Measurements from ENCODE around the gene ATG3. TPM values are rescaled to one million over a fixed set of nuclear protein-coding genes. Genes with fewer than 3 reads are reported as not detected.

ATG3 gene
- total RNA-seq, 1 donor from 2014 or later = 46.3 TPM

GRCh38 chr3:112579697-112580096 lies 17.9 kb upstream of the ATG3 start:
- Mint-ChIP-seq H3K4me1 (ENCODE audit: unreplicated experiment) (peaks cover 2% of the 10 kb centered on the region), H3K36me3 (ENCODE audit: unreplicated experiment) (peaks cover 31% of the 10 kb centered on the region), H3K4me3 (ENCODE audit: unreplicated experiment) (no peak overlapping the region), H3K9me3 (ENCODE audit: unreplicated experiment) (no peaks in the 10 kb centered on the region), H3K27me3 (ENCODE audit: unreplicated experiment) (no peaks in the 10 kb centered on the region), H3K27ac (ENCODE audit: unreplicated experiment) (no peak overlapping the region)
- no peak for TF ChIP-seq CTCF (IDR thresholded peaks at IDR 0.05)
- DNase-seq (ENCODE audit: extremely low spot score, unreplicated experiment) = no peak

DNA sequence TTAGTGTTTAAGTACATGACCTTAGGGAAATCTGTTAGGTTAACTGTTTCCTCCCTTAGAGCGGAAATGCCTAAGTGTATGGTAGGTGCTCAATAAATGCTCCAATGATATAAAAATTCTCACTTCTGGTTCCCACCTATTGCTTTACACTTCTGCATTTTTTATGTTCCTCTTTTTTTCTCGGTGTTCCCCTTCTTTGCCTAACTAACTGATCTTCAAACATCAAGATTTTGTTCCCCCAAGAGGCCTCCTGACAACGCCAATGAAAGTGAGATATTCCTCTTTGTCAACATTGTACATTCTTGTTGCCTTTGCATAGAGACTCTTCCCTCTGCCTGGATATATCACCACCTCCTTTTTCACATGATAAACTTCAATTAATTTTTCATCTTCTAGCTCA lies 17.5 kb upstream of the ATG3 start:
- TF ChIP-seq CTCF (IDR thresholded peaks at IDR 0.05) = no peak
- no peak for DNase-seq (ENCODE audit: extremely low spot score, unreplicated experiment)
- Mint-ChIP-seq H3K9me3 (ENCODE audit: unreplicated experiment) (no peaks in the 10 kb centered on the region), H3K27ac (ENCODE audit: unreplicated experiment) (no peak overlapping the region), H3K4me3 (ENCODE audit: unreplicated experiment) (no peak overlapping the region), H3K36me3 (ENCODE audit: unreplicated experiment) (peaks cover 30% of the 10 kb centered on the region), H3K27me3 (ENCODE audit: unreplicated experiment) (no peaks in the 10 kb centered on the region), H3K4me1 (ENCODE audit: unreplicated experiment) (peaks cover 2% of the 10 kb centered on the region)

- no peak for TF ChIP-seq CTCF (IDR thresholded peaks at IDR 0.05)
- peaks cover 2% of the 10 kb centered on the region for H3K4me1 Mint-ChIP-seq (ENCODE audit: unreplicated experiment)
- no peak for DNase-seq (ENCODE audit: extremely low spot score, unreplicated experiment)
- peaks cover 41% of the 10 kb centered on the region for H3K36me3 Mint-ChIP-seq (ENCODE audit: unreplicated experiment)
- no peak overlapping the region for H3K27ac Mint-ChIP-seq (ENCODE audit: unreplicated experiment)
- no peak overlapping the region for H3K4me3 Mint-ChIP-seq (ENCODE audit: unreplicated experiment)
- no peaks in the 10 kb centered on the region for H3K27me3 Mint-ChIP-seq (ENCODE audit: unreplicated experiment)
- H3K9me3 Mint-ChIP-seq (ENCODE audit: unreplicated experiment) = no peaks in the 10 kb centered on the region
These were observed 10.9 kb upstream of the ATG3 start for GRCh38 chr3:112572701-112573100.

- H3K4me1 Mint-ChIP-seq (ENCODE audit: unreplicated experiment) = peaks cover 2% of the 10 kb centered on the region
- no peak for DNase-seq (ENCODE audit: extremely low spot score, unreplicated experiment)
- no peak overlapping the region for H3K27ac Mint-ChIP-seq (ENCODE audit: unreplicated experiment)
- no peaks in the 10 kb centered on the region for H3K9me3 Mint-ChIP-seq (ENCODE audit: unreplicated experiment)
- no peaks in the 10 kb centered on the region for H3K27me3 Mint-ChIP-seq (ENCODE audit: unreplicated experiment)
- TF ChIP-seq CTCF (IDR thresholded peaks at IDR 0.05) = no peak
- H3K36me3 Mint-ChIP-seq (ENCODE audit: unreplicated experiment) = peaks cover 52% of the 10 kb centered on the region
- no peak overlapping the region for H3K4me3 Mint-ChIP-seq (ENCODE audit: unreplicated experiment)
These were observed 7.5 kb upstream of the ATG3 start for GRCh38 chr3:112569265-112569664.

GRCh38 chr3:112568642-112569041 lies 6.9 kb upstream of the ATG3 start:
- TF ChIP-seq CTCF (IDR thresholded peaks at IDR 0.05) = no peak
- Mint-ChIP-seq H3K4me1 (ENCODE audit: unreplicated experiment) (peaks cover 3% of the 10 kb centered on the region), H3K27me3 (ENCODE audit: unreplicated experiment) (no peaks in the 10 kb centered on the region), H3K27ac (ENCODE audit: unreplicated experiment) (no peak overlapping the region), H3K9me3 (ENCODE audit: unreplicated experiment) (no peaks in the 10 kb centered on the region), H3K36me3 (ENCODE audit: unreplicated experiment) (peaks cover 50% of the 10 kb centered on the region), H3K4me3 (ENCODE audit: unreplicated experiment) (no peak overlapping the region)
- DNase-seq (ENCODE audit: extremely low spot score, unreplicated experiment) = no peak
